Measurements from ENCODE around the gene GDI2. TPM values are rescaled to one million over a fixed set of nuclear protein-coding genes. Genes with fewer than 3 reads are reported as not detected.

Gene GDI2
- total and polyA plus RNA-seq, 12 donors = 45.3 to 412 (median 222) TPM

DNA sequence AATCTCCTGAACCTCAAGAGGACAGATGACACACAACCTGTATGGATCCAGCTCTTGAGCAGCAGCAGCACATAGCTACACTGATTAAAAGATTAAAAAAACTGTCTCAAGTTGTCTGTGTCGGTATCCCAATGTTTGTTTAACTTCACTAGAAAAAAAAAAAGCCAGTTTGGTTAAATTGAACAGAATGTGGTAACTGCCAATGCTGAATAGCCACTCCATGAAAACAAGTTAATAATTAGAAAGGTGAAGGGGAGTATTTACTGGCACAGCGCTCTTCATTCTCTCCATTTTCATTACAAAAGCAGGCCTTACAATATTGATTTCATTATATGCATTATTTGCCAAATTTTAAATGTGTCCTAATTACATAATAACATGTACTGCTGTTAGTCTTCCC, 47.6 kb downstream of the GDI2 start:
- 86 to 98% (median 93%) methylated on average over 2 of the region's 2 CpGs for WGBS, 4 donors
- peaks cover 0 to 60% of the 10 kb centered on the region in 2 donors for H3K36me3 ChIP-seq (replicated peaks in 1 of 2)

DNA sequence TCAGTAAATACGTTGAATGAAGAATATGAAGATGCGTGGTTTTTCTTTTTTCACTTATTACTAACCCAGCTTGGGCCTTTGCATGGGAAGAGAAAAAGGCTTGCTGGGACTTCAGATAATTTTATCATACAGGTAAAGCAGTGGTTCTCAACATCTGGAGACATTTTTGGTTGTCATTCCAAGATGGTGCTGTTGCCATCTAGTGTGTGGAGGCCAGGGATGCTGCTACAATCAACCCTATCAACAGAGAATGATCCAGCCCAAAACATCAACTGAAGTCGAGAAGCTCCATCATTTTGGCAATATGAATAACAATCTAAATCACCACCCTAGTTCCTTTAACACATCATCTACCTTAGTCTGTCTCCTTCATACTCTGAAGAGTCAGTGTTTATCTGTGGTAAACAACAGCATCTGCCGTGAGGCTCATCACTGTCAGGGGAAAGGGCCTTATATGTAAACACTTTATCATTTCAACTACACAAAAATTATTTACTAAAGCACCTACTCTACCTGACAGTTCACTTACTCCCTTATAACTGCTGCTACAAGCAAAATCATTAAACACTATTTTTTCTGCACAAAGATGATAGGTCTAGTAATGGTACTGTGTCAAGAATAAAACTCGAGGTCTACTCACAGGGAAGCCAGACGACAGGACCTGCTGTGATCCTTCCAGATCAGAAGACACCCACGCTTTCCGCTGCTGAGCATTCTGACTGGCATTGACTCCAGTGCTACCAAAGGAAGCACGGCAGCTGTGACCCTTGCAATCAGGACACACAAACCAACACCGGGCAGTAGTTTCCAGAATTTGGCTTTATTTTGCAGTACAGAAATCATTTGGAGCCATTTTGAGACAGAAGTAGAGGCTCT, 48.6 kb downstream of the GDI2 start:
- Histone ChIP-seq H3K36me3 (replicated peaks in 1 of 2) (peaks cover 0 to 68% of the 10 kb centered on the region in 2 donors), H3K4me3 (no peak overlapping the region), H3K27ac (peak overlapping the region in 2 of 5 donors; percentile 2 to 8), H3K9me3 (replicated peaks in 1 of 3) (no peaks in the 10 kb centered on the region), H3K27me3 (no peaks in the 10 kb centered on the region), H3K4me1 (replicated peaks in 1 of 2) (peaks cover 0 to 1% of the 10 kb centered on the region in 2 donors)
- DNase-seq = no peak
- TF ChIP-seq, protein P1, sequence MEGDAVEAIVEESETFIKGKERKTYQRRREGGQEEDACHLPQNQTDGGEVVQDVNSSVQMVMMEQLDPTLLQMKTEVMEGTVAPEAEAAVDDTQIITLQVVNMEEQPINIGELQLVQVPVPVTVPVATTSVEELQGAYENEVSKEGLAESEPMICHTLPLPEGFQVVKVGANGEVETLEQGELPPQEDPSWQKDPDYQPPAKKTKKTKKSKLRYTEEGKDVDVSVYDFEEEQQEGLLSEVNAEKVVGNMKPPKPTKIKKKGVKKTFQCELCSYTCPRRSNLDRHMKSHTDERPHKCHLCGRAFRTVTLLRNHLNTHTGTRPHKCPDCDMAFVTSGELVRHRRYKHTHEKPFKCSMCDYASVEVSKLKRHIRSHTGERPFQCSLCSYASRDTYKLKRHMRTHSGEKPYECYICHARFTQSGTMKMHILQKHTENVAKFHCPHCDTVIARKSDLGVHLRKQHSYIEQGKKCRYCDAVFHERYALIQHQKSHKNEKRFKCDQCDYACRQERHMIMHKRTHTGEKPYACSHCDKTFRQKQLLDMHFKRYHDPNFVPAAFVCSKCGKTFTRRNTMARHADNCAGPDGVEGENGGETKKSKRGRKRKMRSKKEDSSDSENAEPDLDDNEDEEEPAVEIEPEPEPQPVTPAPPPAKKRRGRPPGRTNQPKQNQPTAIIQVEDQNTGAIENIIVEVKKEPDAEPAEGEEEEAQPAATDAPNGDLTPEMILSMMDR (IDR thresholded peaks at IDR 0.05) = no peak
- TF ChIP-seq POLR2A (IDR thresholded peaks at IDR 0.05) = no peak
- 90 to 95% (median 94%) methylated on average over 10 of the region's 10 CpGs for WGBS, 4 donors
- intact Hi-C loops (cut with DNase I) = no loop called here

More for the DNA sequence above, 47.6 kb downstream of the GDI2 start:
- Histone ChIP-seq H3K27me3 (no peaks in the 10 kb centered on the region), H3K27ac (no peak overlapping the region), H3K4me1 (replicated peaks in 1 of 2) (no peaks in the 10 kb centered on the region), H3K4me3 (no peak overlapping the region), H3K9me3 (replicated peaks in 1 of 3) (no peaks in the 10 kb centered on the region)
- TF ChIP-seq, protein P1 (IDR thresholded peaks at IDR 0.05) = no peak
- TF ChIP-seq POLR2A (IDR thresholded peaks at IDR 0.05) = no peak
- intact Hi-C loops (cut with DNase I) = no loop called here
- no peak for DNase-seq

DNA sequence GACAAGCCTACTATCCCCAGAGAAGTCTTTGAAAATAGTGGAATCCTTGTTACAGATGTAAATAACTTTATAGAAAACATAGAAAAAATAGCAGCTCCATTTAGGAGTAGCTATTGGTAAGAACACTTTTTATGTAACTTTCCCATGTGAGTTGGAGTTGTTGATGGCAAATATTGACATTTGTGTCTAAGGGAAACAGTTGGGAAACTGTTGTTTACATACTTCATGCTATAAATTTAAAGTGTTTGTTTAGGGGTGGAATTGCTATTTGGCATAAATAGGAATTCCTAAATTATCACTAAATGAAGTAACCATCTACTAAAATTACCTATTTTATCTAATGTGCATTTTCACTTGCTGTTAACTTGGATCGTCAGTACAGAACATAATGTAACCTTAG, 50.7 kb downstream of the GDI2 start:
- Histone ChIP-seq H3K27ac (no peak overlapping the region), H3K9me3 (replicated peaks in 1 of 3) (no peaks in the 10 kb centered on the region), H3K4me3 (no peak overlapping the region), H3K4me1 (replicated peaks in 1 of 2) (peaks cover 0 to 8% of the 10 kb centered on the region in 2 donors), H3K36me3 (replicated peaks in 1 of 2) (peaks cover 0 to 84% of the 10 kb centered on the region in 2 donors), H3K27me3 (no peaks in the 10 kb centered on the region)
- intact Hi-C loops (cut with DNase I) = no loop called here
- no peak for DNase-seq
- TF ChIP-seq POLR2A (IDR thresholded peaks at IDR 0.05) = no peak
- TF ChIP-seq, protein P1 (IDR thresholded peaks at IDR 0.05) = no peak
- WGBS, 4 donors = 44 to 97% (median 89%) methylated on average over 1 of the region's 1 CpG

DNA sequence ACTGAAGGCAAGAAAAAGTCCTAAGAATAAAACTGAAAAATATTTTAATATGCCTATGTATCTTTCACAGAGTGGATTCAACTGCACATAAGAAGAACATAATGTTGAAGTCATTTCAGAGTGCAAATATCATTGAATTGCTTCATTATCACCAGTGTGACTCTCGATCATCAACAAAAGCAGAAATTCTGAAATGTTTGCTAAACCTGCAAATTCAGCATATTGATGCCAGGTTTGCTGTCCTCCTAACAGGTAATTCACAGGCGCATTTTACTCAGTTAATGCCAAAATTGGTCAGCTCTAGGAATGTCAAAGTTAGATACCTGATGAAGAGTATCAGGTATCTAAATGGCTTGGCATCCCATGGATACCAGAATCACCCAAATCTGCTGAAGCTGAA, 52.0 kb downstream of the GDI2 start:
- Histone ChIP-seq H3K4me1 (replicated peaks in 1 of 2) (peaks cover 0 to 8% of the 10 kb centered on the region in 2 donors), H3K4me3 (no peak overlapping the region), H3K27me3 (no peaks in the 10 kb centered on the region), H3K27ac (no peak overlapping the region), H3K36me3 (replicated peaks in 1 of 2) (peaks cover 0 to 82% of the 10 kb centered on the region in 2 donors), H3K9me3 (replicated peaks in 1 of 3) (no peaks in the 10 kb centered on the region)
- DNase-seq = no peak
- 94 to 98% (median 96%) methylated on average over 2 of the region's 2 CpGs for whole genome bisulfite sequencing, 4 donors
- intact Hi-C loops (cut with DNase I) = no loop called here
- TF ChIP-seq, protein P1 (IDR thresholded peaks at IDR 0.05) = no peak
- no peak for TF ChIP-seq POLR2A (IDR thresholded peaks at IDR 0.05)

Data from adrenal gland (tissue), 12 donors.